ENCODE data around the gene TMEM256. TPM values are rescaled to one million over a fixed set of nuclear protein-coding genes. Genes with fewer than 3 reads are reported as not detected.

TMEM256 gene
- total and polyA plus RNA-seq, 4 donors, result 30.0 to 130 (median 97.7) TPM

DNA sequence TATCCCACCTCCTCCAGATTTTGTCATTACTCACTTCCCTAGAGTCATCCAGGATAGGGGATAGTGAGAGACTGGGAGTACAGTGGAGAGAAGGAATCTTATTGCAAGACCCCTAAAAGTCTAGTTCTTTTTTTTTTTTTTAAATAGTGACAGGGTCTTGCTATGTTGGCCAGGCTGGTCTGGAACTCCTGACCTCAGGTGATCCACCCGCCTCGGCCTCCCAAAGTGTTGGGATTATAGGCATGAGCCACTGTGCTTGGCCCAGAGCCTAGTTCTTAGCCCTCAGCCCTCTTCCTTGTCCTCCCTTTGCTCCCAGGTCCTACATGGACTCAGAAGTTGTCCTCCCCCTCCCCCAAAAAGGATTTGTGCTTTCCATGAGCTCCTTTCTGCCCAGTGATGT lies 38.2 kb upstream of the TMEM256 start:
- H3K36me3 ChIP-seq (ENCODE audit: control insufficient read depth in 4 of 4, insufficient read depth in 3 of 4, low read depth in 1 of 4, low read length in 3 of 4), result no peaks in the 10 kb centered on the region
- no peak overlapping the region for H3K4me3 ChIP-seq (ENCODE audit: low read depth in 1 of 3, low read length in 3 of 3)
- H3K4me1 ChIP-seq (ENCODE audit: control insufficient read depth in 4 of 4, insufficient read depth in 4 of 4, low read length in 3 of 4), result peaks cover 24 to 43% (median 32%) of the 10 kb centered on the region in 4 donors
- H3K27me3 ChIP-seq (ENCODE audit: control insufficient read depth in 4 of 4, insufficient read depth in 4 of 4, low read length in 3 of 4), result peaks cover 0 to 3% (median 0%) of the 10 kb centered on the region in 4 donors
- H3K9ac ChIP-seq (ENCODE audit: low read depth in 1 of 2, low read length in 2 of 2), result no peak overlapping the region
- 90% methylated on average over 2 of the region's 2 CpGs for WGBS
- no peaks in the 10 kb centered on the region for H3K9me3 ChIP-seq (ENCODE audit: control insufficient read depth in 4 of 4, low read length in 3 of 4)
- no peak for DNase-seq (ENCODE audit: low spot score)
- no peak overlapping the region for H3K27ac ChIP-seq (ENCODE audit: low read depth in 1 of 2, low read length in 2 of 2)
- no peak for TF ChIP-seq TAF1 (conservative IDR thresholded peaks at IDR 0.05)
- no peak for TF ChIP-seq GABPA (IDR thresholded peaks at IDR 0.05 in 1 of 2, conservative IDR thresholded peaks at IDR 0.05 in 1 of 2)
- no peak for TF ChIP-seq HNF4G (IDR thresholded peaks at IDR 0.05)
- TF ChIP-seq, protein P1, sequence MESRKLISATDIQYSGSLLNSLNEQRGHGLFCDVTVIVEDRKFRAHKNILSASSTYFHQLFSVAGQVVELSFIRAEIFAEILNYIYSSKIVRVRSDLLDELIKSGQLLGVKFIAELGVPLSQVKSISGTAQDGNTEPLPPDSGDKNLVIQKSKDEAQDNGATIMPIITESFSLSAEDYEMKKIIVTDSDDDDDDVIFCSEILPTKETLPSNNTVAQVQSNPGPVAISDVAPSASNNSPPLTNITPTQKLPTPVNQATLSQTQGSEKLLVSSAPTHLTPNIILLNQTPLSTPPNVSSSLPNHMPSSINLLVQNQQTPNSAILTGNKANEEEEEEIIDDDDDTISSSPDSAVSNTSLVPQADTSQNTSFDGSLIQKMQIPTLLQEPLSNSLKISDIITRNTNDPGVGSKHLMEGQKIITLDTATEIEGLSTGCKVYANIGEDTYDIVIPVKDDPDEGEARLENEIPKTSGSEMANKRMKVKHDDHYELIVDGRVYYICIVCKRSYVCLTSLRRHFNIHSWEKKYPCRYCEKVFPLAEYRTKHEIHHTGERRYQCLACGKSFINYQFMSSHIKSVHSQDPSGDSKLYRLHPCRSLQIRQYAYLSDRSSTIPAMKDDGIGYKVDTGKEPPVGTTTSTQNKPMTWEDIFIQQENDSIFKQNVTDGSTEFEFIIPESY (IDR thresholded peaks at IDR 0.05), result no peak
- TF ChIP-seq HNF4A (conservative IDR thresholded peaks at IDR 0.05), result no peak
- no peak for TF ChIP-seq YY1 (IDR thresholded peaks at IDR 0.05)
- TF ChIP-seq, protein P2, sequence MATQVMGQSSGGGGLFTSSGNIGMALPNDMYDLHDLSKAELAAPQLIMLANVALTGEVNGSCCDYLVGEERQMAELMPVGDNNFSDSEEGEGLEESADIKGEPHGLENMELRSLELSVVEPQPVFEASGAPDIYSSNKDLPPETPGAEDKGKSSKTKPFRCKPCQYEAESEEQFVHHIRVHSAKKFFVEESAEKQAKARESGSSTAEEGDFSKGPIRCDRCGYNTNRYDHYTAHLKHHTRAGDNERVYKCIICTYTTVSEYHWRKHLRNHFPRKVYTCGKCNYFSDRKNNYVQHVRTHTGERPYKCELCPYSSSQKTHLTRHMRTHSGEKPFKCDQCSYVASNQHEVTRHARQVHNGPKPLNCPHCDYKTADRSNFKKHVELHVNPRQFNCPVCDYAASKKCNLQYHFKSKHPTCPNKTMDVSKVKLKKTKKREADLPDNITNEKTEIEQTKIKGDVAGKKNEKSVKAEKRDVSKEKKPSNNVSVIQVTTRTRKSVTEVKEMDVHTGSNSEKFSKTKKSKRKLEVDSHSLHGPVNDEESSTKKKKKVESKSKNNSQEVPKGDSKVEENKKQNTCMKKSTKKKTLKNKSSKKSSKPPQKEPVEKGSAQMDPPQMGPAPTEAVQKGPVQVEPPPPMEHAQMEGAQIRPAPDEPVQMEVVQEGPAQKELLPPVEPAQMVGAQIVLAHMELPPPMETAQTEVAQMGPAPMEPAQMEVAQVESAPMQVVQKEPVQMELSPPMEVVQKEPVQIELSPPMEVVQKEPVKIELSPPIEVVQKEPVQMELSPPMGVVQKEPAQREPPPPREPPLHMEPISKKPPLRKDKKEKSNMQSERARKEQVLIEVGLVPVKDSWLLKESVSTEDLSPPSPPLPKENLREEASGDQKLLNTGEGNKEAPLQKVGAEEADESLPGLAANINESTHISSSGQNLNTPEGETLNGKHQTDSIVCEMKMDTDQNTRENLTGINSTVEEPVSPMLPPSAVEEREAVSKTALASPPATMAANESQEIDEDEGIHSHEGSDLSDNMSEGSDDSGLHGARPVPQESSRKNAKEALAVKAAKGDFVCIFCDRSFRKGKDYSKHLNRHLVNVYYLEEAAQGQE (IDR thresholded peaks at IDR 0.05), result no peak
- TF ChIP-seq FOXA2 (IDR thresholded peaks at IDR 0.05), result no peak
- TF ChIP-seq, protein P3, sequence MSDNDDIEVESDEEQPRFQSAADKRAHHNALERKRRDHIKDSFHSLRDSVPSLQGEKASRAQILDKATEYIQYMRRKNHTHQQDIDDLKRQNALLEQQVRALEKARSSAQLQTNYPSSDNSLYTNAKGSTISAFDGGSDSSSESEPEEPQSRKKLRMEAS (IDR thresholded peaks at IDR 0.05), result no peak
- TF ChIP-seq, protein P4, sequence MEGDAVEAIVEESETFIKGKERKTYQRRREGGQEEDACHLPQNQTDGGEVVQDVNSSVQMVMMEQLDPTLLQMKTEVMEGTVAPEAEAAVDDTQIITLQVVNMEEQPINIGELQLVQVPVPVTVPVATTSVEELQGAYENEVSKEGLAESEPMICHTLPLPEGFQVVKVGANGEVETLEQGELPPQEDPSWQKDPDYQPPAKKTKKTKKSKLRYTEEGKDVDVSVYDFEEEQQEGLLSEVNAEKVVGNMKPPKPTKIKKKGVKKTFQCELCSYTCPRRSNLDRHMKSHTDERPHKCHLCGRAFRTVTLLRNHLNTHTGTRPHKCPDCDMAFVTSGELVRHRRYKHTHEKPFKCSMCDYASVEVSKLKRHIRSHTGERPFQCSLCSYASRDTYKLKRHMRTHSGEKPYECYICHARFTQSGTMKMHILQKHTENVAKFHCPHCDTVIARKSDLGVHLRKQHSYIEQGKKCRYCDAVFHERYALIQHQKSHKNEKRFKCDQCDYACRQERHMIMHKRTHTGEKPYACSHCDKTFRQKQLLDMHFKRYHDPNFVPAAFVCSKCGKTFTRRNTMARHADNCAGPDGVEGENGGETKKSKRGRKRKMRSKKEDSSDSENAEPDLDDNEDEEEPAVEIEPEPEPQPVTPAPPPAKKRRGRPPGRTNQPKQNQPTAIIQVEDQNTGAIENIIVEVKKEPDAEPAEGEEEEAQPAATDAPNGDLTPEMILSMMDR (IDR thresholded peaks at IDR 0.05; ENCODE audit: low read depth, low read length, missing input control), result no peak
- no peak for TF ChIP-seq JUND (IDR thresholded peaks at IDR 0.05)
- TF ChIP-seq NR2F2 (IDR thresholded peaks at IDR 0.05), result no peak

DNA sequence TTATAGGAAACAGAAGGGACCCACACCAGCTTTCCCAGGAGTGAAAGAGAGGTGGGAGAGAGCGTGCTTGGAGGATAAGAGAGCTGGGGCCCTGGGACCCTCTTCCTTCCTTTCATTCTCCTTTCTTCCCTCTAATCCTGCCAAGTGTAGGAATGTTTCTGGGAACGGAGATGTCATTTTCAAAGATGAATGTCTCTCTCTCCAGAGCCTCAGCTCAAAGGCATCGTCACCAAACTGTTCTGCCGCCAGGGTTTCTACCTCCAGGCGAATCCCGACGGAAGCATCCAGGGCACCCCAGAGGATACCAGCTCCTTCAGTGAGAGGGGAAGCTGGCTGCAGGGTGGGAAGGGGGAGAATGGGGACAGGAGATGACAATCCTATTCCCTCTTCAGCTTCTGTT lies 37.4 kb upstream of the TMEM256 start:
- peaks cover 26 to 50% (median 37%) of the 10 kb centered on the region in 4 donors for H3K4me1 ChIP-seq (ENCODE audit: control insufficient read depth in 4 of 4, insufficient read depth in 4 of 4, low read length in 3 of 4)
- H3K36me3 ChIP-seq (ENCODE audit: control insufficient read depth in 4 of 4, insufficient read depth in 3 of 4, low read depth in 1 of 4, low read length in 3 of 4), result no peaks in the 10 kb centered on the region
- peaks cover 0 to 3% (median 0%) of the 10 kb centered on the region in 4 donors for H3K27me3 ChIP-seq (ENCODE audit: control insufficient read depth in 4 of 4, insufficient read depth in 4 of 4, low read length in 3 of 4)
- no peak overlapping the region for H3K4me3 ChIP-seq (ENCODE audit: low read depth in 1 of 3, low read length in 3 of 3)
- no peaks in the 10 kb centered on the region for H3K9me3 ChIP-seq (ENCODE audit: control insufficient read depth in 4 of 4, low read length in 3 of 4)
- 89% methylated on average over 7 of the region's 7 CpGs for WGBS
- DNase-seq (ENCODE audit: low spot score), result no peak
- no peak overlapping the region for H3K9ac ChIP-seq (ENCODE audit: low read depth in 1 of 2, low read length in 2 of 2)
- no peak for TF ChIP-seq FOXA1 (IDR thresholded peaks at IDR 0.05)
- TF ChIP-seq, protein P1 (IDR thresholded peaks at IDR 0.05), result no peak
- TF ChIP-seq SP1 (IDR thresholded peaks at IDR 0.05), result no peak
- H3K27ac ChIP-seq (ENCODE audit: low read depth in 1 of 2, low read length in 2 of 2), result no peak overlapping the region
